ENCODE data around the gene BAHCC1. TPM values are rescaled to one million over a fixed set of nuclear protein-coding genes. Genes with fewer than 3 reads are reported as not detected.

The BAHCC1 gene
- total and polyA plus RNA-seq, 2 donors (not counting 3 experiments of a cell fraction or from before 2014, with no cell fraction given) = 4.7 to 11.6 TPM

GRCh38 chr17:81489998-81490992, 95.0 kb downstream of the BAHCC1 start:
- intact Hi-C loops (cut with micrococcal nuclease) = loop anchor here (2.0 kb wide), 1 partner anchor 17 kb away; no protein-coding TSS in a partner anchor
- H4K20me1 ChIP-seq (replicated peaks; ENCODE audit: control insufficient read depth, extremely low read depth, insufficient read depth, low read length) = no peaks in the 10 kb centered on the region

More at GRCh38 chr17:81489998-81490992, 95.0 kb downstream of the BAHCC1 start:
- Histone ChIP-seq H3K27me3 (ENCODE audit: control insufficient read depth in 2 of 2, insufficient read depth in 2 of 2, low read length in 2 of 2) (peaks cover 5 to 10% of the 10 kb centered on the region in 2 experiments), H3K4me2 (ENCODE audit: insufficient read depth, low read length) (no peak overlapping the region), H3K4me3 (replicated peaks in 1 of 3; ENCODE audit: insufficient read depth in 1 of 3, low read depth in 1 of 3, low read length in 3 of 3) (no peak overlapping the region), H3K27ac (ENCODE audit: insufficient read depth, low read depth, low read length) (no peak overlapping the region), H2AFZ (ENCODE audit: low read depth, low read length) (no peak overlapping the region), H3K4me1 (ENCODE audit: control insufficient read depth, extremely low read depth, insufficient read depth, low read length) (peaks cover 9% of the 10 kb centered on the region), H3K79me2 (ENCODE audit: control insufficient read depth, insufficient read depth, low read length) (no peaks in the 10 kb centered on the region), H3K9me3 (replicated peaks; ENCODE audit: control insufficient read depth, insufficient read depth, low read length) (no peaks in the 10 kb centered on the region), H3K9me1 (replicated peaks; ENCODE audit: control insufficient read depth, extremely low read depth, insufficient read depth, low read length) (no peaks in the 10 kb centered on the region), H3K9ac (replicated peaks; ENCODE audit: extremely low read depth, insufficient read depth, low read length) (no peak overlapping the region), H3K36me3 (ENCODE audit: control insufficient read depth in 2 of 2, extremely low read depth in 1 of 2, insufficient read depth in 2 of 2, low read length in 2 of 2) (no peaks in the 10 kb centered on the region)
- BruUV-seq (replicated peaks) = no TSS peak
- TF ChIP-seq EZH2 (IDR thresholded peaks at IDR 0.05; ENCODE audit: borderline replicate concordance, low read depth, low read length, severe bottlenecking) (no peak), JUN (IDR thresholded peaks at IDR 0.05; ENCODE audit: borderline replicate concordance, insufficient read depth, insufficient read length, low read depth) (no peak), MAX (IDR thresholded peaks at IDR 0.05; ENCODE audit: insufficient read depth, insufficient read length) (no peak), POLR2A (IDR thresholded peaks at IDR 0.05; ENCODE audit: low read depth, low read length) (no peak), CTCF (IDR thresholded peaks at IDR 0.05; ENCODE audit: extremely low read depth in 1 of 2, insufficient read depth in 1 of 2, low read depth in 1 of 2, low read length in 2 of 2) (no peak), MYC (IDR thresholded peaks at IDR 0.05; ENCODE audit: low read depth, low read length) (no peak), POLR2AphosphoS5 (IDR thresholded peaks at IDR 0.05; ENCODE audit: insufficient read depth, low read depth, low read length) (no peak), FOS (IDR thresholded peaks at IDR 0.05; ENCODE audit: borderline replicate concordance, insufficient read depth, low read length) (no peak), GATA2 (IDR thresholded peaks at IDR 0.05; ENCODE audit: insufficient read depth, insufficient read length, low read depth, low read length) (no peak)
- POLR2A ChIA-PET = interaction anchor here (1.0 to 1.1 kb wide), 2 partner anchors 17 to 22 kb away, joined by 3 to 7 read pairs; partner anchors contain the start of gene ACTG1
- dilution Hi-C loops (cut with MboI; ENCODE audit: extremely low pct_ligation_motif_present, low sequenced_read_pairs) = no loop called here
- CTCF ChIA-PET = interaction anchor here (0.9 to 2.1 kb wide), 7 partner anchors 9 to 237 kb away, joined by 3 to 9 read pairs (median 3); no protein-coding TSS in a partner anchor
- FAIRE-seq (no peak), DNase-seq (ENCODE audit: low read depth, low spot score) (no peak)

Measured in endothelial cell of umbilical vein (primary cell).